B cell (primary cell): ENCODE results near the gene OSBP2.

Experiments
- CTCF ChIP-seq: fragments of 200-600 bp; IDR thresholded peaks from one replicate; pipeline ENCODE4 v1.8.0; 2022; ENCODE audit warnings: antibody characterized with exemption, mild to moderate bottlenecking
- EZH2 ChIP-seq: IDR thresholded peaks from 2 replicates; pipeline ENCODE4 v1.6.1; 2012; ENCODE audit warnings: borderline replicate concordance, low read depth, mild to moderate bottlenecking, moderate library complexity, low read length; ENCODE audit not compliant: insufficient read depth, poor library complexity, severe bottlenecking

- TF ChIP-seq CTCF = no peak
- TF ChIP-seq EZH2 = no peak
Observed at GRCh38 chr22:30816413-30816812, 121.7 kb downstream of the OSBP2 start.
